ENCODE measurements around the gene CCDC117. TPM values are rescaled to one million over a fixed set of nuclear protein-coding genes. Genes with fewer than 3 reads are reported as not detected.

The CCDC117 gene
- total and polyA plus RNA-seq, 2 donors (not counting 1 experiment from before 2014, with no cell fraction given), result 12.4 to 16.7 TPM

- DNase-seq (ENCODE audit: low read depth in 2 of 2), result no peak
- Histone ChIP-seq H3K27me3 (ENCODE audit: control insufficient read depth, insufficient read depth, low read length) (no peaks in the 10 kb centered on the region), H4K20me1 (ENCODE audit: control insufficient read depth, extremely low read depth, insufficient read depth, low read length) (no peaks in the 10 kb centered on the region), H3K4me3 (replicated peaks in 1 of 4; ENCODE audit: control extremely low read depth in 1 of 4, insufficient read depth in 1 of 4, low read depth in 3 of 4, low read length in 4 of 4) (no peak overlapping the region), H3K9me3 (ENCODE audit: control insufficient read depth, insufficient read depth, low read depth, low read length) (no peaks in the 10 kb centered on the region), H3K4me2 (ENCODE audit: extremely low read depth, insufficient read depth, low read length) (no peak overlapping the region), H3K9ac (ENCODE audit: insufficient read depth, low read length) (no peak overlapping the region), H3K36me3 (ENCODE audit: control insufficient read depth, insufficient read depth, low read length) (no peaks in the 10 kb centered on the region), H3K27ac (ENCODE audit: insufficient read depth, low read length) (no peak overlapping the region), H2AFZ (ENCODE audit: low read length) (no peak overlapping the region), H3K4me1 (ENCODE audit: control insufficient read depth, extremely low read depth, insufficient read depth, low read length) (no peaks in the 10 kb centered on the region), H3K79me2 (ENCODE audit: control insufficient read depth, insufficient read depth, low read length) (no peaks in the 10 kb centered on the region)
- TF ChIP-seq CTCF (conservative IDR thresholded peaks at IDR 0.05 in 1 of 2, IDR thresholded peaks at IDR 0.05 in 1 of 2; ENCODE audit: low read depth in 1 of 2, low read length in 2 of 2) (no peak), EZH2 (IDR thresholded peaks at IDR 0.05; ENCODE audit: low read length, missing control alignments) (no peak)
Measured at GRCh38 chr22:28831140-28832072, 58.9 kb downstream of the CCDC117 start.

GRCh38 chr22:28832731-28833130 lies 60.2 kb downstream of the CCDC117 start:
- Histone ChIP-seq H3K9ac (ENCODE audit: insufficient read depth, low read length) (no peak overlapping the region), H3K27ac (ENCODE audit: insufficient read depth, low read length) (no peak overlapping the region), H3K4me1 (ENCODE audit: control insufficient read depth, extremely low read depth, insufficient read depth, low read length) (no peaks in the 10 kb centered on the region), H3K4me2 (ENCODE audit: extremely low read depth, insufficient read depth, low read length) (no peak overlapping the region), H3K36me3 (ENCODE audit: control insufficient read depth, insufficient read depth, low read length) (no peaks in the 10 kb centered on the region), H3K9me3 (ENCODE audit: control insufficient read depth, insufficient read depth, low read depth, low read length) (no peaks in the 10 kb centered on the region), H3K4me3 (replicated peaks in 1 of 4; ENCODE audit: control extremely low read depth in 1 of 4, insufficient read depth in 1 of 4, low read depth in 3 of 4, low read length in 4 of 4) (no peak overlapping the region), H2AFZ (ENCODE audit: low read length) (no peak overlapping the region), H3K27me3 (ENCODE audit: control insufficient read depth, insufficient read depth, low read length) (no peaks in the 10 kb centered on the region), H4K20me1 (ENCODE audit: control insufficient read depth, extremely low read depth, insufficient read depth, low read length) (no peaks in the 10 kb centered on the region), H3K79me2 (ENCODE audit: control insufficient read depth, insufficient read depth, low read length) (no peaks in the 10 kb centered on the region)
- DNase-seq (ENCODE audit: low read depth in 2 of 2), result no peak
- TF ChIP-seq EZH2 (IDR thresholded peaks at IDR 0.05; ENCODE audit: low read length, missing control alignments) (no peak), CTCF (conservative IDR thresholded peaks at IDR 0.05 in 1 of 2, IDR thresholded peaks at IDR 0.05 in 1 of 2; ENCODE audit: low read depth in 1 of 2, low read length in 2 of 2) (no peak)

- no peaks in the 10 kb centered on the region for H3K9me3 ChIP-seq (ENCODE audit: control insufficient read depth, insufficient read depth, low read depth, low read length)
- H3K27me3 ChIP-seq (ENCODE audit: control insufficient read depth, insufficient read depth, low read length), result no peaks in the 10 kb centered on the region
- no peak overlapping the region for H3K4me2 ChIP-seq (ENCODE audit: extremely low read depth, insufficient read depth, low read length)
- H3K27ac ChIP-seq (ENCODE audit: insufficient read depth, low read length), result no peak overlapping the region
- H2AFZ ChIP-seq (ENCODE audit: low read length), result no peak overlapping the region
- no peak for DNase-seq (ENCODE audit: low read depth in 2 of 2)
- TF ChIP-seq EZH2 (IDR thresholded peaks at IDR 0.05; ENCODE audit: low read length, missing control alignments) (no peak), CTCF (conservative IDR thresholded peaks at IDR 0.05 in 1 of 2, IDR thresholded peaks at IDR 0.05 in 1 of 2; ENCODE audit: low read depth in 1 of 2, low read length in 2 of 2) (no peak)
- no peak overlapping the region for H3K4me3 ChIP-seq (replicated peaks in 1 of 4; ENCODE audit: control extremely low read depth in 1 of 4, insufficient read depth in 1 of 4, low read depth in 3 of 4, low read length in 4 of 4)
- no peaks in the 10 kb centered on the region for H4K20me1 ChIP-seq (ENCODE audit: control insufficient read depth, extremely low read depth, insufficient read depth, low read length)
- H3K9ac ChIP-seq (ENCODE audit: insufficient read depth, low read length), result no peak overlapping the region
- H3K36me3 ChIP-seq (ENCODE audit: control insufficient read depth, insufficient read depth, low read length), result no peaks in the 10 kb centered on the region
- H3K4me1 ChIP-seq (ENCODE audit: control insufficient read depth, extremely low read depth, insufficient read depth, low read length), result no peaks in the 10 kb centered on the region
- H3K79me2 ChIP-seq (ENCODE audit: control insufficient read depth, insufficient read depth, low read length), result no peaks in the 10 kb centered on the region
Measured at GRCh38 chr22:28833276-28833923, 60.9 kb downstream of the CCDC117 start.
